ENCODE results near the gene C14orf180.

C14orf180 gene

GRCh38 chr14:104587641-104588040 lies 8.1 kb downstream of the C14orf180 start:
- H3F3A ChIP-seq (ENCODE audit: insufficient read depth, low read length), result no peaks in the 10 kb centered on the region
- no peaks in the 10 kb centered on the region for H3K4me1 ChIP-seq (ENCODE audit: low read length)
- no peak for TF ChIP-seq CTCF (IDR thresholded peaks at IDR 0.05; ENCODE audit: low read length)
- TF ChIP-seq EZH2 (optimal IDR thresholded peaks at IDR 0.05; ENCODE audit: low read depth, low read length), result no peak
- TF ChIP-seq EZH2phosphoT487 (IDR thresholded peaks at IDR 0.05; ENCODE audit: low read length), result no peak
- H3K9me2 ChIP-seq (replicated peaks; ENCODE audit: insufficient read depth, low read length), result no peaks in the 10 kb centered on the region
- H3K4me3 ChIP-seq (ENCODE audit: low read length), result no peak overlapping the region
- H3K4me2 ChIP-seq (ENCODE audit: low read depth, low read length), result no peak overlapping the region
- DNase-seq, result no peak
- no peaks in the 10 kb centered on the region for H3K79me2 ChIP-seq (ENCODE audit: low read length)
- H3K9ac ChIP-seq (ENCODE audit: low read length), result no peak overlapping the region
- no peak overlapping the region for H2AFZ ChIP-seq (ENCODE audit: low read length)
- no peak overlapping the region for H3K27ac ChIP-seq (ENCODE audit: low read length)
- peaks cover 38% of the 10 kb centered on the region for H3K27me3 ChIP-seq (replicated peaks; ENCODE audit: insufficient read depth, low read length)
- no peaks in the 10 kb centered on the region for H3K9me3 ChIP-seq (replicated peaks; ENCODE audit: insufficient read depth, low read length)
- no peaks in the 10 kb centered on the region for H4K20me1 ChIP-seq (ENCODE audit: insufficient read depth, low read length)
- no peaks in the 10 kb centered on the region for H3K36me3 ChIP-seq (replicated peaks; ENCODE audit: insufficient read depth, low read length)

- H3F3A ChIP-seq (ENCODE audit: insufficient read depth, low read length), result no peaks in the 10 kb centered on the region
- TF ChIP-seq EZH2 (optimal IDR thresholded peaks at IDR 0.05; ENCODE audit: low read depth, low read length) (no peak), EZH2phosphoT487 (IDR thresholded peaks at IDR 0.05; ENCODE audit: low read length) (no peak), CTCF (IDR thresholded peaks at IDR 0.05; ENCODE audit: low read length) (no peak)
- no peaks in the 10 kb centered on the region for H3K9me3 ChIP-seq (replicated peaks; ENCODE audit: insufficient read depth, low read length)
- H3K79me2 ChIP-seq (ENCODE audit: low read length), result no peaks in the 10 kb centered on the region
- no peak overlapping the region for H2AFZ ChIP-seq (ENCODE audit: low read length)
- no peaks in the 10 kb centered on the region for H3K9me2 ChIP-seq (replicated peaks; ENCODE audit: insufficient read depth, low read length)
- H3K27ac ChIP-seq (ENCODE audit: low read length), result no peak overlapping the region
- H3K4me3 ChIP-seq (ENCODE audit: low read length), result no peak overlapping the region
- H4K20me1 ChIP-seq (ENCODE audit: insufficient read depth, low read length), result no peaks in the 10 kb centered on the region
- no peak overlapping the region for H3K9ac ChIP-seq (ENCODE audit: low read length)
- H3K4me2 ChIP-seq (ENCODE audit: low read depth, low read length), result no peak overlapping the region
- H3K27me3 ChIP-seq (replicated peaks; ENCODE audit: insufficient read depth, low read length), result peaks cover 38% of the 10 kb centered on the region
- H3K4me1 ChIP-seq (ENCODE audit: low read length), result no peaks in the 10 kb centered on the region
- no peak for DNase-seq
- H3K36me3 ChIP-seq (replicated peaks; ENCODE audit: insufficient read depth, low read length), result no peaks in the 10 kb centered on the region
These were observed 8.7 kb downstream of the C14orf180 start for GRCh38 chr14:104588066-104588857.

GRCh38 chr14:104589338-104590195 lies 10.0 kb downstream of the C14orf180 start:
- Histone ChIP-seq H3K79me2 (ENCODE audit: low read length) (no peaks in the 10 kb centered on the region), H3K9ac (ENCODE audit: low read length) (no peak overlapping the region), H3K9me2 (replicated peaks; ENCODE audit: insufficient read depth, low read length) (no peaks in the 10 kb centered on the region), H3K27ac (ENCODE audit: low read length) (no peak overlapping the region), H3K36me3 (replicated peaks; ENCODE audit: insufficient read depth, low read length) (no peaks in the 10 kb centered on the region), H3K4me1 (ENCODE audit: low read length) (no peaks in the 10 kb centered on the region), H3K9me3 (replicated peaks; ENCODE audit: insufficient read depth, low read length) (no peaks in the 10 kb centered on the region), H3K27me3 (replicated peaks; ENCODE audit: insufficient read depth, low read length) (peaks cover 38% of the 10 kb centered on the region), H4K20me1 (ENCODE audit: insufficient read depth, low read length) (no peaks in the 10 kb centered on the region), H3K4me3 (ENCODE audit: low read length) (no peak overlapping the region), H3F3A (ENCODE audit: insufficient read depth, low read length) (no peaks in the 10 kb centered on the region), H2AFZ (ENCODE audit: low read length) (no peak overlapping the region), H3K4me2 (ENCODE audit: low read depth, low read length) (no peak overlapping the region)
- DNase-seq, result no peak
- TF ChIP-seq EZH2phosphoT487 (IDR thresholded peaks at IDR 0.05; ENCODE audit: low read length) (no peak), CTCF (IDR thresholded peaks at IDR 0.05; ENCODE audit: low read length) (no peak), EZH2 (optimal IDR thresholded peaks at IDR 0.05; ENCODE audit: low read depth, low read length) (no peak)

Data from MM.1S (cell line).